GM19324 (cell line): Measurements from ENCODE around the gene COL15A1.
"Not testable (repeated sequence)": the region's sequence is repeated elsewhere in the genome, so short reads cannot be mapped to it uniquely, and the experiment has no call there.

ENCODE experiments used
- ATAC-seq: cut with Tn5 transposase; IDR thresholded peaks from one replicate; pipeline ENCODE4 v1.9.1; 2021; ENCODE audit warnings: mild to moderate bottlenecking, moderate library complexity; ENCODE audit not compliant: unreplicated experiment, low FRiP score

COL15A1 gene

GRCh38 chr9:98943682-98944056, at the start of gene COL15A1:
TSS of gene COL15A1 (plus strand) at chr9:98943907. CDS start at chr9:98944062, 155 bp downstream.
- ATAC-seq = no peak

- no peak for ATAC-seq
Measured at GRCh38 chr9:98894171-98894570, 49.5 kb upstream of the COL15A1 start.

- ATAC-seq = no peak
Measured at GRCh38 chr9:98894761-98895160, 48.9 kb upstream of the COL15A1 start.

- no peak for ATAC-seq
Measured at GRCh38 chr9:98896632-98897031, 47.1 kb upstream of the COL15A1 start.

- ATAC-seq = no peak
Measured at GRCh38 chr9:98897745-98898144, 46.0 kb upstream of the COL15A1 start.

GRCh38 chr9:98899408-98900056, 44.2 kb upstream of the COL15A1 start:
- ATAC-seq = no peak

- ATAC-seq = no peak
Measured at GRCh38 chr9:98900244-98900643, 43.5 kb upstream of the COL15A1 start.

- no peak for ATAC-seq
Measured at GRCh38 chr9:98900725-98901124, 43.0 kb upstream of the COL15A1 start.

GRCh38 chr9:98901843-98902242, 41.9 kb upstream of the COL15A1 start:
- not testable (repeated sequence) for ATAC-seq

- no peak for ATAC-seq
Measured at GRCh38 chr9:98902516-98902915, 41.2 kb upstream of the COL15A1 start.

GRCh38 chr9:98902925-98903324, 40.8 kb upstream of the COL15A1 start:
- ATAC-seq = no peak

GRCh38 chr9:98903961-98904411, 39.7 kb upstream of the COL15A1 start:
- ATAC-seq = no peak

- no peak for ATAC-seq
Measured at GRCh38 chr9:98905015-98905414, 38.7 kb upstream of the COL15A1 start.

GRCh38 chr9:98906273-98907040, 37.2 kb upstream of the COL15A1 start:
- ATAC-seq = no peak

- ATAC-seq = no peak
Measured at GRCh38 chr9:98907055-98907454, 36.7 kb upstream of the COL15A1 start.

GRCh38 chr9:98908897-98909634, 34.6 kb upstream of the COL15A1 start:
- no peak for ATAC-seq

- ATAC-seq = no peak
Measured at GRCh38 chr9:98909935-98910334, 33.8 kb upstream of the COL15A1 start.

- no peak for ATAC-seq
Measured at GRCh38 chr9:98911042-98911441, 32.7 kb upstream of the COL15A1 start.

- ATAC-seq = not testable (repeated sequence)
Measured at GRCh38 chr9:98911738-98912137, 32.0 kb upstream of the COL15A1 start.

GRCh38 chr9:98912450-98912849, 31.3 kb upstream of the COL15A1 start:
- no peak for ATAC-seq

GRCh38 chr9:98913044-98913443, 30.7 kb upstream of the COL15A1 start:
- no peak for ATAC-seq
